Sigmoid colon (tissue), 7 donors: Measurements from ENCODE around the gene CCDC177. TPM values are rescaled to one million over a fixed set of nuclear protein-coding genes. Genes with fewer than 3 reads are reported as not detected.

ENCODE experiments used
- DNase-seq: peaks from one replicate; pipeline ENCODE4 v3.0.0-alpha.2; 2019
- H3K27ac ChIP-seq, 4 donors: fragments of 200-600 bp; sonication (generic); one replicate each; pipeline ENCODE4 v1.5.1; 2016 to 2019; ENCODE audit warnings: mild to moderate bottlenecking in 1 of 4
- H3K27me3 ChIP-seq, 3 donors: fragments of 200-600 bp; sonication (generic); one replicate each; pipeline ENCODE4 v1.5.1; 2019; ENCODE audit warnings: mild to moderate bottlenecking in 1 of 3
- H3K36me3 ChIP-seq, 4 donors: fragments of 200-600 bp; sonication (generic); one replicate each; pipeline ENCODE4 v1.5.1; 2016 to 2019
- H3K4me1 ChIP-seq, 4 donors: fragments of 200-600 bp; sonication (generic); one replicate each; pipeline ENCODE4 v1.5.1; 2017 to 2019
- H3K4me3 ChIP-seq, 4 donors: fragments of 200-600 bp; sonication (generic); one replicate each; pipeline ENCODE4 v1.5.1; 2017 to 2019; ENCODE audit warnings: mild to moderate bottlenecking in 2 of 4, moderate library complexity in 1 of 4
- H3K9me3 ChIP-seq, 4 donors: fragments of 200-600 bp in 3 of 4; sonication (generic) in 3 of 4; one replicate each; pipeline versions ENCODE4 v1.5.1 to v1.6.1; 2013 to 2019
- EP300 ChIP-seq, 4 donors: sonication (generic); formaldehyde crosslinking; IDR thresholded peaks; one replicate each; pipeline ENCODE4 v1.6.1; 2017; ENCODE audit warnings: antibody characterized with exemption in 4 of 4
- POLR2A ChIP-seq, 2 donors: fragments of 450-650 bp; IDR thresholded peaks; one replicate each; pipeline ENCODE4 v1.6.1; 2016; ENCODE audit warnings: antibody characterized with exemption in 2 of 2, mild to moderate bottlenecking in 2 of 2, moderate library complexity in 2 of 2
- POLR2AphosphoS5 ChIP-seq, 4 donors: sonication (generic); formaldehyde crosslinking; IDR thresholded peaks; one replicate each; pipeline ENCODE4 v1.6.1; 2017; ENCODE audit warnings: antibody characterized with exemption in 4 of 4
- WGBS, 2 donors: extraction: QIAGEN DNeasy Blood & Tissue Kit; methylation state at CpG; one replicate each; pipeline ENCODE4 v1.1.7; 2013; 5-methylcytosine and 5-hydroxymethylcytosine counted together
- intact Hi-C: fragments of 100-400 bp; cut with DNase I; formaldehyde crosslinking; loops from one replicate; pipeline ENCODE4 v1.15.1; 2023
- polyA plus RNA-seq, 3 donors: library from polyadenylated mRNA; stranded (reverse); fragments of 200-250 nt; gene quantifications; one replicate each; pipeline ENCODE4 v1.2.3, GENCODE V29; 2013
- total RNA-seq, 4 donors: library from RNA; depleted of rRNA; stranded (reverse); fragments of >200 nt; gene quantifications; one replicate each; pipeline ENCODE4 v1.1.0, GENCODE V29; 2016
- TF ChIP-seq, protein P1 (sequence below), 4 experiments: fragments of 450-650 bp in 3 of 4; fragments of 200-600 bp in 1 of 4; IDR thresholded peaks; one replicate each; pipeline ENCODE4 v1.5.1; 2016 to 2019; ENCODE audit warnings: antibody characterized with exemption in 4 of 4, mild to moderate bottlenecking in 3 of 4, moderate library complexity in 2 of 4
- donor health status: healthy with polysubstance abuse.
- donor health status: Bipolar disorder and iron deficiency.
- donor health status: healthy.

CCDC177 gene
- total and polyA plus RNA-seq, 7 donors: not detected

DNA sequence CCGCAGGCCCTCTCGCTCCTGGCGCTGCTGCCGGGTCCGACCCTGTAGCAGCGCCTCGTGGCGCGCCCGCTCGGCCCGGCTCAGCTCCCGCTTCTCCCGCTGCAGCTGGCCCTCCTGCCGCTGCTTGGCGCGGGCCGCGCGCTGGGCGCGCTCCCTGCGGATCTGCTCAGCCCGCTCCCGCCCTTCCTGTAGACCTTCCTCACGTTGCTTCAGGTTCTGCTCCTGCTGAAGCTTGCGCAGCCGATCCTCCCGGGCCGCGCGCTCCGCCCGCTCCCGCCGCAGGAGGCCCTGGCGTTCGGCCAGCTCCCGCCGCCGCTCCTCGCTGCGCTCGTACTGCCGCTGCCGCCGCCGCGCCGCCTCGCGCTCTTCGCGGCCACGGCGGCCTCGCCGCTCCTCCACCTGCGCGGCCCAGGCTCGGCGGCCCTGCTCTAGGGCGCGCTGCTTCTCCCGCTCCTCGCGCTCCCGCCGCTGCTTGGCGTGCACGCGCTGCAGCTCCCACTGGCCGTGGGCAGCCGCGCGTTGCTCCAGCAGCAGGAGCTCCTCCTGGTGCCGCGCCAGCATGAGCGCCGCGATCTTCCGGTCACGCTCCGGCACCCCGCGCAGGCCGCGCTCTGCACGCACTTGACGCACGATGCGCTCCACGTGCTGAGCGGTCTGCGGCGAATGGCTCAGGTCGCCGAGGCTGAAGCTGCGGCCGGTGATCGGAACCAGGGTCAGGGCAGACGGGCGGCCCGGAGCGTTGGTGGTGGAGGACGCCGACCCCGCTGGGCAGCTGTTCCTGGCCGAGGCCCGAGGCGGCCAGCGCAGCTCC lies 2.4 kb downstream of the CCDC177 start:
- intact Hi-C loops: loop anchor here (5.0 kb wide), 1 partner anchor 330 kb away; no protein-coding TSS in a partner anchor
- no peaks in the 10 kb centered on the region for H3K9me3 ChIP-seq
- peaks cover 0 to 38% (median 36%) of the 10 kb centered on the region in 4 donors for H3K4me1 ChIP-seq
- H3K4me3 ChIP-seq: peak overlapping the region in 3 of 4 donors; percentile 35 to 48 (median 46)
- H3K36me3 ChIP-seq: no peaks in the 10 kb centered on the region
- TF ChIP-seq, protein P1, sequence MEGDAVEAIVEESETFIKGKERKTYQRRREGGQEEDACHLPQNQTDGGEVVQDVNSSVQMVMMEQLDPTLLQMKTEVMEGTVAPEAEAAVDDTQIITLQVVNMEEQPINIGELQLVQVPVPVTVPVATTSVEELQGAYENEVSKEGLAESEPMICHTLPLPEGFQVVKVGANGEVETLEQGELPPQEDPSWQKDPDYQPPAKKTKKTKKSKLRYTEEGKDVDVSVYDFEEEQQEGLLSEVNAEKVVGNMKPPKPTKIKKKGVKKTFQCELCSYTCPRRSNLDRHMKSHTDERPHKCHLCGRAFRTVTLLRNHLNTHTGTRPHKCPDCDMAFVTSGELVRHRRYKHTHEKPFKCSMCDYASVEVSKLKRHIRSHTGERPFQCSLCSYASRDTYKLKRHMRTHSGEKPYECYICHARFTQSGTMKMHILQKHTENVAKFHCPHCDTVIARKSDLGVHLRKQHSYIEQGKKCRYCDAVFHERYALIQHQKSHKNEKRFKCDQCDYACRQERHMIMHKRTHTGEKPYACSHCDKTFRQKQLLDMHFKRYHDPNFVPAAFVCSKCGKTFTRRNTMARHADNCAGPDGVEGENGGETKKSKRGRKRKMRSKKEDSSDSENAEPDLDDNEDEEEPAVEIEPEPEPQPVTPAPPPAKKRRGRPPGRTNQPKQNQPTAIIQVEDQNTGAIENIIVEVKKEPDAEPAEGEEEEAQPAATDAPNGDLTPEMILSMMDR (IDR thresholded peaks at IDR 0.05): no peak
- TF ChIP-seq POLR2AphosphoS5 (IDR thresholded peaks at IDR 0.05): no peak
- TF ChIP-seq POLR2A (IDR thresholded peaks at IDR 0.05): no peak
- TF ChIP-seq EP300 (IDR thresholded peaks at IDR 0.05): no peak
- 9 to 20% methylated on average over 112 of the region's 112 CpGs for WGBS, 2 donors
- DNase-seq: no peak
- H3K27me3 ChIP-seq: peaks cover 37 to 100% (median 76%) of the 10 kb centered on the region in 3 donors
- no peak overlapping the region for H3K27ac ChIP-seq

DNA sequence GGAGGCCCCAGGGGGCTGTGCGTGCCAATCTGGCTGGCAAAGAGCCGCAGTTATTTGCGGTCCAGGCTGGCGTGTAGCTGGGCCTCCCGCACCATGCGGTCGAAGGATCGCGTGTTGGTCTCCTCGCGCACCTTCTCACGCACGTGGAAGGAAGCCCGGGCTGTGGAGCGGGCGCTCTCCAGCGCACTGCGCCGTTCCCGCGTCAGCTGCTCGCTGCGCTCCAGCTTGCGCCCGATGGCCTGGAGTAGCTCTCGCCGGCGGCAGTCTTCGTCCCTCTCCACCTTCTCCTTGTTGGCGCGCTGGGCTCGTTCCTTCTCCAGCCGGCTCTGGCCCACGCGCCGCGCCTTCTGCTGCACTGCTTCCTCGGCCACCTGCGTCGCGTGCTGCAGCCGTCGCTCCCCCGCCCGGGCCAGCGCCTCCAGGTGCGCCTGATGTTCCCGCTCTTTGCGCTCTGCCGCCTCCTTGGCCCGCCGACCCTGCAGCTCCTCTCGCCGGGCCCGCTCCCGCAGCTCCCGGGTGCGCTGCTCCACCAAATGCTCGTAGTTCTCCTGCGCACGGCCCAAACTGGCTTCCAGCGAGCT lies 3.1 kb downstream of the CCDC177 start:
- Histone ChIP-seq H3K4me3 (peak overlapping the region in 3 of 4 donors; percentile 35 to 48 (median 46)), H3K4me1 (peaks cover 0 to 38% (median 36%) of the 10 kb centered on the region in 4 donors), H3K27ac (no peak overlapping the region), H3K9me3 (no peaks in the 10 kb centered on the region), H3K36me3 (no peaks in the 10 kb centered on the region), H3K27me3 (peaks cover 37 to 99% (median 76%) of the 10 kb centered on the region in 3 donors)
- 17 to 19% methylated on average over 62 of the region's 62 CpGs for WGBS, 2 donors
- TF ChIP-seq POLR2A (IDR thresholded peaks at IDR 0.05): no peak
- TF ChIP-seq EP300 (IDR thresholded peaks at IDR 0.05): no peak
- TF ChIP-seq POLR2AphosphoS5 (IDR thresholded peaks at IDR 0.05): no peak
- TF ChIP-seq, protein P1 (IDR thresholded peaks at IDR 0.05): no peak
- no peak for DNase-seq
- intact Hi-C loops: loop anchor here (5.0 kb wide), 1 partner anchor 329 kb away; no protein-coding TSS in a partner anchor

DNA sequence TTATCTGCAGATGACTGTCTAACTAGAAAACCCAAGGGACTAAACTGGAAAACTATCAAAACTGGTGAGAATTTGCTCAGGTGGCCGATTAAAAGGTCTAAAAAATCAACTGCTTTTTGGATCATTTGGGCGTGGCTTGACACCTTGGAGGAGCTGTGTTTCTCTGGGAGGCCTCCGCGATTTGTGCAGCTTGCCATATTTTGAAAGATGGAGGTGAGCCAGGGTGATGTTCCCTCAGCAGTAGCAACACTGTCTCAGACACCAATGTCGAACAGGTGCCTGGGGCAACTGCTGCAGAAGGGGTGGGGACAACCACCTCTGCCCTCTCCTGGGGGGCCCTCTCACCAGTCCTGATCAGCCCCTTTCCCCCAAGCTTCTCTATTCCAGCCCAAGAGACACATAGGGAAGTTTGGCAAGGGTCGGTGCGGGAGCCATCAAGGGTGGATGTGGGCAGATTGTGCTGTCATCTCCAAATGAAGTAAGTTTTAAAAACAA lies 3.8 kb downstream of the CCDC177 start:
- H3K27me3 ChIP-seq: peaks cover 37 to 99% (median 79%) of the 10 kb centered on the region in 3 donors
- H3K4me1 ChIP-seq: peaks cover 0 to 38% (median 36%) of the 10 kb centered on the region in 4 donors
- intact Hi-C loops: loop anchor here (5.0 kb wide), 1 partner anchor 329 kb away; no protein-coding TSS in a partner anchor

DNA sequence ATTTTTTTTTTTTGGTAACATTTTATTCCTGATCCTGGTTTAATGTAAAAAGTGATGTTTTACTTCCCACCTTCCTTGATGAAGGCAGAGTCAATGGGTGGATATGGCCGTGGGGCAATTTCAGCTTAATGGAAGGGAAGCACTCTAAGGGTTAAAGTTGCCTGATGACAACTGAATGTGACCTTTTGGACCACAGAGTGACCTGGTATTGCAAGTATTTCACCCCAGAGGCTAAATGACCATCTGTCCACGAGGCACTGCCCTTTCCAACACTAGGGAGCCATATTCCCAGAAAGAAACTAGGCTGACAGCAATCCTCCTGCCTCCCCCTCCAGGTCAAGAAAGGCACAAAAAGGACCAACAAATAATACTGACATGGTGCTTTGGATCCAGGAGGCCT lies 4.8 kb downstream of the CCDC177 start:
- H3K27ac ChIP-seq: no peak overlapping the region
- peaks cover 0 to 38% (median 35%) of the 10 kb centered on the region in 4 donors for H3K4me1 ChIP-seq
- intact Hi-C loops: loop anchor here (5.0 kb wide), 1 partner anchor 328 kb away; no protein-coding TSS in a partner anchor
- DNase-seq: no peak
- TF ChIP-seq EP300 (IDR thresholded peaks at IDR 0.05) (no peak), POLR2AphosphoS5 (IDR thresholded peaks at IDR 0.05) (no peak), POLR2A (IDR thresholded peaks at IDR 0.05) (no peak)
- TF ChIP-seq, protein P1 (IDR thresholded peaks at IDR 0.05): no peak
- H3K4me3 ChIP-seq: no peak overlapping the region
- H3K27me3 ChIP-seq: peaks cover 37 to 98% (median 76%) of the 10 kb centered on the region in 3 donors
- H3K9me3 ChIP-seq: no peaks in the 10 kb centered on the region
- no peaks in the 10 kb centered on the region for H3K36me3 ChIP-seq
- WGBS, 2 donors: 43 to 62% methylated on average over 2 of the region's 2 CpGs

More for the DNA sequence above, 3.8 kb downstream of the CCDC177 start:
- 77 to 86% methylated on average over 7 of the region's 7 CpGs for WGBS, 2 donors
- no peaks in the 10 kb centered on the region for H3K9me3 ChIP-seq
- H3K27ac ChIP-seq: no peak overlapping the region
- H3K36me3 ChIP-seq: no peaks in the 10 kb centered on the region
- no peak for DNase-seq
- no peak overlapping the region for H3K4me3 ChIP-seq
- TF ChIP-seq EP300 (IDR thresholded peaks at IDR 0.05) (no peak), POLR2AphosphoS5 (IDR thresholded peaks at IDR 0.05) (no peak), POLR2A (IDR thresholded peaks at IDR 0.05) (no peak)
- TF ChIP-seq, protein P1 (IDR thresholded peaks at IDR 0.05): no peak
